GM12801 (cell line): ENCODE data around the gene DDX10.

Experiments
- TF ChIP-seq, protein P1 (sequence below): IDR thresholded peaks from one replicate; pipeline ENCODE4 v1.5.1; 2011; ENCODE audit warnings: control low read depth; ENCODE audit not compliant: insufficient read length; ENCODE audit errors: extremely low read depth

Gene DDX10

DNA sequence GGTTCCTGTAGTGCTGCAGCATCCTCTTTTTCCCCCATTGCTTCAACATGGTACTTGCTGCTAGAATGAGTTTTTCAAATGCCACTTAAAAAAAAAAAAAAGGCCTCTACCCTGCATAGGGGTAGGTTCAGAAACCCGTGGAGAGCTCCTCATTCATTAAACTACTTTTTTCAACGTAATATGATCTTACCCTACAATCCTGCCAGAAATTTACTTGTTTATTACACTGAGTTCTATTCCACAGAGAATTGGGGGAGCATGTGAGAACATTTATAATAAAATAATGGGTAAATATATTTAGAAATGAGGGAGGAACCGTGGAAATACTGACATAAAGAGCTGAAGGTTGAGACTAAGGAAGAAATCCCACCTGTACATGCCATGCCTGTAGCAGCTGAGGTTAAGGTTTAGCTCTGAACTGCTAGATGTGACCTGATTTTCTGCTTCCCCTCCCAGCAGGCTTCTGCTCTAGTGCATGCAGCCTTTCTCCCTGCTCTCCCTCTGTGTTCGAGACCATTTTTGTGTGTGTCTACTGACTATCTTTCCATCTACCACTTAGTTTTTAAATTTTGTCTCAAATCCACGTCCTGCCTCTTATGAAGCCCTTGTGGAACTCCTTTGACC lies 225.7 kb downstream of the DDX10 start:
- TF ChIP-seq, protein P1, sequence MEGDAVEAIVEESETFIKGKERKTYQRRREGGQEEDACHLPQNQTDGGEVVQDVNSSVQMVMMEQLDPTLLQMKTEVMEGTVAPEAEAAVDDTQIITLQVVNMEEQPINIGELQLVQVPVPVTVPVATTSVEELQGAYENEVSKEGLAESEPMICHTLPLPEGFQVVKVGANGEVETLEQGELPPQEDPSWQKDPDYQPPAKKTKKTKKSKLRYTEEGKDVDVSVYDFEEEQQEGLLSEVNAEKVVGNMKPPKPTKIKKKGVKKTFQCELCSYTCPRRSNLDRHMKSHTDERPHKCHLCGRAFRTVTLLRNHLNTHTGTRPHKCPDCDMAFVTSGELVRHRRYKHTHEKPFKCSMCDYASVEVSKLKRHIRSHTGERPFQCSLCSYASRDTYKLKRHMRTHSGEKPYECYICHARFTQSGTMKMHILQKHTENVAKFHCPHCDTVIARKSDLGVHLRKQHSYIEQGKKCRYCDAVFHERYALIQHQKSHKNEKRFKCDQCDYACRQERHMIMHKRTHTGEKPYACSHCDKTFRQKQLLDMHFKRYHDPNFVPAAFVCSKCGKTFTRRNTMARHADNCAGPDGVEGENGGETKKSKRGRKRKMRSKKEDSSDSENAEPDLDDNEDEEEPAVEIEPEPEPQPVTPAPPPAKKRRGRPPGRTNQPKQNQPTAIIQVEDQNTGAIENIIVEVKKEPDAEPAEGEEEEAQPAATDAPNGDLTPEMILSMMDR: no peak

DNA sequence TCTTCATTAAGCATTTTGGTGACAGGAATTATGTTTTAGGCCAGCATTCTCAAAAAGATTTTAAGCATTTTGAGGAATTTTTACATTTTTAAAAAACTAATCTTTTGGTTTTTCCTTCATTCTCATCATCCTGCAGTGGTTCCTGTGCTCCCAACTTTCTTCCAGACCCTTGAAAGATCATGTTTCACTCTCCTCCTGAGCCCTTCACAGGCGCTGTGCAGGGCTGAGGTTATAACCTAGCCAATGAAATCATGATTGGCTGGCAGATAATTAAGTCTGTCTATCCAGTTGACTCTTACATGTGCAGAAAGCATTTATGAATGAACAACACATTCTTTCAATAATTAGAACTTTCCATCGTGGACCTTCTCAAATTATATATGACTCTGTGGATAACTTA lies 226.3 kb downstream of the DDX10 start:
- TF ChIP-seq, protein P1: no peak

DNA sequence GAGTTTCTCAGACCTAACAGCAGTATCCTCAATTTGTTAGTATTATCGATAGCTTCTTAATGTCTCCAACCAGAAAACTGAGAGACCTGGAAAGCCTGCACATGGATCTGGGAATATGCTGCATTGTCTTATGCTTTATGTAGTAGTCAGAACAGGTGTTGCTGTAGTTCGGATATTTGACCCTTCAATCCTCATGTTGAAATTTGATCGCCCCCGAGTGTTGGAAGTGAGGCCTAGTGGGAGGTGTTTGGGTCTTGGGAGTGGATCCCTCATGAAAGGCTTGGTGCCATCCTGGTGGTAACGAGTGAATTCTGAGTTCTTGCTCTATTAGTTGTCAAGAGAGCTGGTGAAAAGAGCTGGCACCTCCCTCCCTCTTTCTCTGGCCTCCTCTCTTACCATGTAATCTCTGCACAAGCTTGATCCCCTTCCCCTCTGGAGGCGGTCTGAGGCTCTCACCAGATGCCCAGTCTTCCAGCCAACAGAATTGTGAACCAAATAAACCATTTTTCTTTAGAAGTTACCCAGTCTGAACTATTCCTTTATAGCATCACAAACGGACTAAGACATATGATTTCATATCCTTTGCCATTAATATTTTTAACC lies 227.1 kb downstream of the DDX10 start:
- TF ChIP-seq, protein P1: no peak

DNA sequence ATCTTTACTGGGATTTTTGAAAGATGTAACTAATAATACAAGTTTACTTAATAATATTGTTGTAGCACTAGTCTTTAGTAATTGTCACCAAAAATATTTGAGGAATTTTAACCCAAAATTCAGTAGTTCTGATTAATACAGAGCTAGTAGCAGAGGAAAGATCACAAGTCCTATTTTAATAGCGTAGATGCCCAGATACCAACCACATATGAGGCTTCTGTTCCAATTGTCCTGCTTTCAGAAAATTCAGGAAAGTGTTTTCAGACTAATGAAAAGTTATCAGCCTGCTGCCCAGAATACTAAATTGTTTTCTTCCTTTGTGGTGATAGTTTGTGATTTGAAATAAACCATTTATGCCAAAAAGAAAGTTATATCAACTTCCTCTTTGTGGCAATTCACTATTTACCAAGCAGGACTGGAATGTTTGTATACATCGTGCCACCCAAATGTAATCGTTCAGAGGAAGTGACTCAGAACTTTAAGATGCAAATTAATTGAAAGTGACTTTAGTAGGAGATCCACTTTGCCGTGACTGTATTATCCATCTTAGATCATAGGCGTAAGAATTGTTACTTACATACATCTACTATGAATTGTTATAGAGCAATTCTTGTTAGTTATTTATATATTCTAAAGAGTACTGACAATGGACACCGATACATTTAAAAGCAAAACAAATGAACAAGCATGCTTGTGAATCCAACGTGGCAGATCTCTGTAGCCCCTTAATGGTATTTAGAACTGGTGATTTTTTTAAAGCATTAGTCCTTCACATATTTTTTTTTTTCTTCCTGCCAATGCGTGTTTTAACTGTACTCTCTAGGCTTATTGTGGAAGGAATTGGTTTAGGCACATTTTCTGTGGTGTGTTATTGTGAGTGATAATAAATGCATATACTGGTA lies 231.0 kb downstream of the DDX10 start:
- TF ChIP-seq, protein P1: no peak

- TF ChIP-seq, protein P1: no peak
Measured at GRCh38 chr11:108897071-108897481, 232.2 kb downstream of the DDX10 start.

- TF ChIP-seq, protein P1: no peak
Measured at GRCh38 chr11:108897916-108898315, 233.0 kb downstream of the DDX10 start.

DNA sequence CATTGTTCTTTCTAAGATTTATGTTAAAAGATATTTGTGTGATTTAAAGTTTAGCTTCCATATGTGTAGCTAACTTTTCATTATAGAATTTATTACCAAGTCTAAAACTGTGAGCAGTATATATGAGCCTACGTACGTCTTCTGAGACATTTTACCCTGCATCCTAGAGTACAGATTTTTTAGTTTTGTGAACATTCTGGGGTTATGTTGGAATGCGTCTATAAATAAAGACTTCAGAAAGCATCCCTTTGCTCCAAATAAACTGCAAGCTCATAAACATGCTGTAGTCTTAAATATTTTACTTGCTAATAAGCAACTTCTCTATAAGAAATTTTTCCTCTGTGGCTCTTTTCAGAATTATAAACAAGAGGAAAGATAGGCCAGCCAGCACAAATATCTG lies 236.5 kb downstream of the DDX10 start:
- TF ChIP-seq, protein P1: no peak
